ENCODE results near the gene GALR2.

The GALR2 gene

GRCh38 chr17:76092526-76093413, 18.2 kb downstream of the GALR2 start:
- no peak for DNase-seq (ENCODE audit: low spot score)

DNA sequence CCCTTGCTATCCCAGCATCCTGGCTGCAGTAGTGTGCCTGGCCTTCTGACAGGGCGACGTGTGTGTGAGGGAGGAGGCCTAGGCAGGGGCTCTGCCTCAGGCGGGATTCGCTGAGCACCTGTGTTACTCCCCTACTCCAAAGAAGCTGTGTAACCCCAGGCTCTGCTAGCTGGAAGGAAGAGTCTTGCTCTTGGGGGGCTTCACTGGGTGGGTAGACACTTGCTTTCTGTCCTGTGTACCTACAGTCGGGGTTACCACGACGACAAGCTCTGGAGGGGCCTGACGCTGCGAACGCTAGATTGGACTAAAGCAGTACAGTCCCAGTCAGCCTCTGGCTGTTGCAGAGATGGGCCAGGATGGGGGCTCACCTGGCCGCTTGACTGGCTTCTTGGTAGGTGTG, 19.5 kb downstream of the GALR2 start:
- no peak for DNase-seq (ENCODE audit: low spot score)

- DNase-seq (ENCODE audit: low spot score): no peak
Measured at GRCh38 chr17:76095943-76096342, 21.4 kb downstream of the GALR2 start.

GRCh38 chr17:76097716-76098295, 23.2 kb downstream of the GALR2 start:
- DNase-seq (ENCODE audit: low spot score): no peak

GRCh38 chr17:76102944-76103273, 28.3 kb downstream of the GALR2 start:
- no peak for DNase-seq (ENCODE audit: low spot score)

DNA sequence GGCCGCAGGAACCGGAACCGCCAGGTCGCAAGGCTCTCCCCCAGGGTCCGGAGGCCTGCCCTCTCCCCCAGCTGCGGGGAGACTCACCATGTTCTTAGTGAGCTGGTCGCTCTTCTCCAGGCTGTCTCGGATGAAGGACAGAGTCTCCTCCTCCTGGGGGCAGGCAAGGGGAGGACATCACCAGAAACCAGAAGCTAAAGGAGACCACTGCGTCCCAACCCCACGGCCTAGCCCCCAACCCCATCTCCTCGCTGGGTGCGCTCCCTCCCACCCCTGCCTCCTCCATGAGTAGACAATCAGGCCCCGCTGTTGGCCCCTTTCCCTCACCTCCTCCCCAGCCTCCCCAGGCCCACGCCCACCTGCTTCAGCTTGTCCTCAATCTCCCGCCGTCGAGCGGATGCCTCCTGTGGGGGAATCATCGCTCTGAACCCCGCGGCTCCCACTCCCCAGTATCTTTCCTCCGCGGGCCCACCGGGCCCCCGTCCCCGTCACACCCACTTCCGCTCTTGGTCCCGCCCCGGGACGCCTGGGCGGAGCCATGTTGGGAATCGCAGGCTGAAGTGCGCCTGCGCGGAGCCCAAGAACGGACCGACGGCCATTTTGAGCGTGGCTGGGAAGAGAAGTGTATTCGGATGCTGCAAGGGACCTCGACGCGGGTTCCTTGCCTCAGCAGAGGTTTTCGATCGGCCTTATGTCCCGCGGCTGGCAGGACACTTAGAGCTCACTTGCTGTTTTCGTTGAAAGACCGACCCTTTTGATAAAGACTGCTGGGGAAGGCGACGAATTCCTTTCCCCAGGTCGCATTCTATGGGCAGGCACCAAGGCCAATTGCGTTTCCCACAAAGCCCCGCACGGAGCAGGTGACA, 28.9 kb downstream of the GALR2 start, which contains the start of gene EXOC7:
Gene EXOC7 (minus strand): TSS at position 514 of the 866 bp plus-strand sequence. CDS start 95 bp downstream, at position 419.
- peak; percentile 99 for DNase-seq (ENCODE audit: low spot score)

- no peak for DNase-seq (ENCODE audit: low spot score)
Measured at GRCh38 chr17:76104140-76104895, 29.7 kb downstream of the GALR2 start.

GRCh38 chr17:76104896-76105231, 30.3 kb downstream of the GALR2 start:
- DNase-seq (ENCODE audit: low spot score): no peak

DNA sequence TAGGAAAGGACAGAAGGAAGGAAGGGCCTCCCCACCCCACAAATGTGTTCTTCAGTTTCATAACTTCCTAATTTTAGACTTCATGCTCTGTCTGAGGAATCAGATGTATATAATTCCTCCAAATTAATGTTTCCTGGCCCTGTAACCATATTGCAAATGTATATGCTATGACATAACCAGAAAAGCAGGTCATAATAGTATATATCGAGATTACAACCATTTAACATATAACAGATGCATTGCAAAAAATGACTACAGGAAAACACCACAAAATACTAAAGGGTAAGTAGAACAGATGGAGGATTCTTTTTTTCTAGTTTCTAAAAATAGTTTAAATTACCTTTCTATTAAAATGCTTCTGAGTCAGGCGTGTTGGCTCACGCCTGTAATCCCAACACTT, 32.1 kb downstream of the GALR2 start:
- no peak for DNase-seq (ENCODE audit: low spot score)

DNA sequence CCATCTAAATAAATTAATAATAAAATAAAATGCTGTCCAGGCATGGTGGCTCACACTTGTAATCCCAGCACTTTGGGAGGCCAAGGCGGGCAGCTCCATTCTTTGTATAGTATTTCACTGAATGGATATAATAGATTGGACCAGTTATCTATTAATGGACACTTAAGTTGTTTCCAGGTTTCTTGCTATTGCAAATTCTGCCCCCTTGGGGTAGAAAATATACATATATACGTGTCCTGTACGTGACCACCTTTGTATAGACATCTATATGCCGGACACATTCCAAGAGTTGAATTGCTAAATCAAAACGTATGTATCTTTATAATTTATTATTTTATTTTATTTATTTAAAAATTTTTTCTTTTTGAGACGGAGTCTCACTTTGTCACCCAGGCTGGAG, 32.9 kb downstream of the GALR2 start:
- no peak for DNase-seq (ENCODE audit: low spot score)

- DNase-seq (ENCODE audit: low spot score): no peak
Measured at GRCh38 chr17:76111956-76112355, 37.4 kb downstream of the GALR2 start.

- DNase-seq (ENCODE audit: low spot score): no peak
Measured at GRCh38 chr17:76115138-76115754, 40.7 kb downstream of the GALR2 start.

DNA sequence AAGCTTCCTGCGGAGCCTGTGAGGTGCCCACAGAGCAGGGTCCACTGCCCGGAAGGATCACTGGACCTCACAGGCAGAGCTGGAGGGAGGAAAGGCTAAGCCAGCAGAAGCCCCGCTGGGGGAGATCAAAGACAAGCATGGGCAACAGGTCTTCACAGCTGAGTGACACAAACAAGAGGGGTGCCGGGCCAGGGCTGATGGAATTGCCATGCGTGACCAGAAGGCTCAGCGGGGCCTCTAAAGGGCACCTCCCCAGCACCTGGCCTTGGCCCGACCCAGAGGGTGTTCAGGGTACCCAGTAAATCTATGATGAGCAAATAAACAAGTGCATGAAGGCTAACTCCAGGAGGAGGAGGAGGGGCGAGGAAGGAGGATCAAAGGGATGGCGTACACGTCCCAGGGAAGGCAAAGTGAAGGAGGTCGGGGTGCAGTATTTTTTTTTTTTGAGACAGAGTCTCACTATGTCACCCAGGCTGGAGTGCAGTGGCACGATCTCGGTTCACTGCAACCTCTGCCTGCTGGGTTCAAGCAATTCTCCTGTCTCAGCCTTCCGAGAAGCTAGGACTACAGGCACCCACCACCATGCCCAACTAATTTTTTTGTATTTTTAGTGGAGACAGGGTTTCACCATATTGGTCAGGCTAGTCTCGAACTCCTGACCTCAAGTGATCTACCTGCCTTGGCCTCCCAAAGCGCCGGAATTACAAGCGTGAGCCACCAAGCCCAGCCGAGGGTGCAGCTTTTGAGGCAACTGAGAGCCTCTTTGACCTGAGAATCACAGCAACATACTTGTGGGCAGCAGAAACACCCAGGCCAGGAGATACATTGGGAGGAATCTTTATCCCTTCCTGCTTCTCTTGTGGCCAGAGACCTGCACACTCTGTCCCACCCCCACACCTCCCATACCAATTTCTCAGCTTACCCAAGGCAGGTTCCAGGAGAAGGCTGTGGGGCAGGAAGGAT, 45.1 kb downstream of the GALR2 start:
- DNase-seq (ENCODE audit: low spot score): no peak

DNA sequence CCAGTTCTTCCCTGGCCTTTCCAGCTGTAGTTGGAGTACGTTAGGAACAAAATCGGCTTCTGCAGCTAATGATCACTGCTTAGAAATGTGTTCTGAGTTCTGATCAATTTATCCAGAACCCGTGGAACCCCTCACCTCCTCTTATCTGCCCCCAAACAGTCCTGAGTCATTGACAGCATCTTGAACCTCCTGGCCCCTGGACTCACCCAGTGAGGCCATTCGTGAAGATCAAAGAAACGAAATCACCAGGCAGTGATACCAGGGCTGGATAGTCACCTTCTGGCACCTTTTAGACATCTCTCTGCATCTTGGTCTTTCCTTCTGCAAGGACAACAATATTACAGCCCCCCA, 46.1 kb downstream of the GALR2 start:
- no peak for DNase-seq (ENCODE audit: low spot score)

DNA sequence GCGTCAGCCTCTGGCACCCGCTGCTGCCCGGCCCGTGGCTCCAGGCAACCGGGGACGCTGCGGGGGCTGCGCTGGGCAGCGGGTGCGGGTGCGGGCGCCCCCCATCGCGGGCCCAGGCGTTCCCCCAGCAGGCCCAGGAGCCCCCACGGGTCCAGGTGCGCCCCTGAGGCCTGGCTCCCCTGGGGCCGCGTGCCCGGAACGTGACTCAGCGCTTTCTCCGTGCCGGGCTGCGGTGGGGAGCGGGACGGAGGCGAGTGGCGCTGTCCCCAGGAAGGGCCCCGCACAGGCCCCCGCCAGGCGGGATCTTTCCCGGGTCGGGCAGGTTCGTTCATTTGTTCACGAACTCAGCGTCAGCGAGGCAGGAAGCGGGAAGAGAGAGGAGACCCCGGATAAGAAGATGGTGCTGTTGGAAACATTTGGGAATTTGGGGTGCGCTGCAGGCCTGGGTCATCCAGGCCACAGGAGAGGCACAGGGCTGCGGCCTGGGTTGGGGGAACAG, 47.4 kb downstream of the GALR2 start:
- DNase-seq (ENCODE audit: low spot score): no peak

DNA sequence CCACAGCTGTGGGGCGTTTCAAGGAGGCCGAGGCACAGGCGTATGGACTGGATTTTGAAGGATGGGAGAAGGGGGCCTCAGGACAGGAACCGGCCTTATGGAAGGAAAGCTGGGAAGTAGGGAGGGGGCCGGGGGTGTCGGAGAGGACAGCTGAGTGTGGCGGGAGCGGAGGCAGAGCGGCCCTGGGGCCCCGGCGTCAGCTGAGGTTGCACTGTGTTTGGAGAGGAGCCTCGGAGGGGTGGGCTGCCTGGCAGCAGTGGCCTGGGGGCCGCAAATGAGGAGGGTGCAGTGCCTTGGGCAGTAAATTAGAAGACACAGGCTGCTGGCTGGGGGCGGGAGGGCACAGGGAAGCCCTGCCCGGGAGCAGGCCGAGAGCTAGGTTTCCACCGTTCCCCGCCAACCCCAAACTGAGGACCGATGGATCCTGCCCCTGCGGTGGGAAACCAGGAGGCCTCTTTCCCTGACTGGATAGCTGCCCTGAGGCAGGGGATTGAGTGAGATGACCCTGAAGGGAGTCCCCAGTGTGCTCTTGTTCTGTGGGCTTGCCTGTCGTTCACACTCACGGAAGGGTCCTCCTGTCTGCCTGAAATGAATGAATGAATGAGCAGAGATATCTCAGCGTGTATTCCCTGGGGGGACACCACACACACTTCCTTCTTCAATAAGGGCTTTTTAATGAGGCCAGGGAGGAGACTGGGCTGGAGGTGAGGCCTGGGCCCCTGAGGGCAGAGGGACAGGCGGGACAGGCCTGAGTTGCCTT, 48.0 kb downstream of the GALR2 start:
- no peak for DNase-seq (ENCODE audit: low spot score)

GRCh38 chr17:76123191-76123499, 48.6 kb downstream of the GALR2 start:
- DNase-seq (ENCODE audit: low spot score): no peak

DNA sequence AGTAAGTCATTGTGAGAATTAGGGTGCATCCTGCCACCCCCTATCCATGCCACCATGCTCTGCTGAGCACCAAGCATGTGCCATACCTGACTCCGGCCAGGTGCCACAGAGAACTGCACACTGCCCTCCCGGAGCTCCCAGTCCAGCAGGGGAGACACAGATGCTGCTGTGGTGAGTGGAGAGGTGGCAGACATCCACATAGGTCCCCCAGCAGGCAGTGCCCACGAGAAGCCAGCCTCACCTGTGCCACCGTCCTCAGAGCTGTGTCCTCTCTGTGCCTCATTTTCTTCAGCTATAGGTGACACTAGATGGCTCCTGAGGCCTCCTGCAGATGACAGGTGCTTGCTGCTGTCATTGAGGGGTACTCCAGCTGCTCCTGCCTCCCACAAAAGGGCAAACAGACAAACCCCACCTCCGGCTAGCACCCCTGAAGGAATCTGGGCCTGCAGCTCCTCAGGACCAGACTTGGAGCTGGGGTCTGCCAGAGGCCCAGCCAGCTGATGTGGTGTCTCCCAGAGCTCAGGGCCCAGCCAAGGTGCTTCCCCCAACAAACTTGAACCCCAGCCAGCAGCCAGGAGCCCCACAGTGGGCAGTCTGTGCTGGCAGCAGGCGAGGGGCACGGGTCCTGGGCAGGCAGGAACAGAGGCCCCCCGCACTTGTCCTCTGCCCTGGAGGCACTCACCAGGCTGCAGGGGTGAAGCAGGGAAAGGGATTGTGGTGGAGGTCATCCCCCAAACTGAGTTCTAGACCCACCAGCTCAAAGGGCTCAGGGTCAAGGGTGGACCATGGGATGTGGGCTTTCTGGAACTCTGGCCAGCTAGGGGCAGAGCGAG, 49.4 kb downstream of the GALR2 start:
- DNase-seq (ENCODE audit: low spot score): no peak
